Neural cell (in vitro differentiated cells): ENCODE results near the gene PRCC. TPM values are rescaled to one million over a fixed set of nuclear protein-coding genes. Genes with fewer than 3 reads are reported as not detected.

Source experiments
- H2AFZ ChIP-seq: fragments of 200-600, 300-800 bp; sonication (generic), shearing (Covaris generic); 2 replicates; pipeline ENCODE4 v1.6.0; 2014; ENCODE audit warnings: low read depth, mild to moderate bottlenecking, antibody characterized with exemption, low read length, moderate library complexity
- H3F3A ChIP-seq: fragments of 200-600 bp; shearing (Covaris generic); 2 replicates; pipeline ENCODE4 v1.6.1; 2016; ENCODE audit warnings: mild to moderate bottlenecking, moderate library complexity, mixed read lengths, antibody characterized with exemption, low read length; ENCODE audit not compliant: insufficient read depth, poor library complexity, severe bottlenecking
- H3K27ac ChIP-seq: fragments of 200-600, 300-800 bp; sonication (generic), shearing (Covaris generic); 2 replicates; pipeline ENCODE4 v1.5.1; 2014; ENCODE audit warnings: mild to moderate bottlenecking, low read length, moderate library complexity
- H3K27me3 ChIP-seq: fragments of 300-800, 200-600 bp; sonication (generic), shearing (Covaris generic); 2 replicates; pipeline ENCODE4 v1.6.0; 2014; ENCODE audit warnings: mild to moderate bottlenecking, low read depth, low read length, moderate library complexity; ENCODE audit not compliant: insufficient read depth
- H3K36me3 ChIP-seq: fragments of 300-800, 200-600 bp; sonication (generic), shearing (Covaris generic); 2 replicates; pipeline ENCODE4 v1.5.1; 2014; ENCODE audit warnings: mild to moderate bottlenecking, antibody characterized with exemption, low read length, moderate library complexity; ENCODE audit not compliant: insufficient read depth
- H3K4me2 ChIP-seq: fragments of 300-800, 200-600 bp; sonication (generic), shearing (Covaris generic); 2 replicates; pipeline ENCODE4 v1.6.0; 2014; ENCODE audit warnings: mild to moderate bottlenecking, low read length
- H3K4me3 ChIP-seq: fragments of 300-800, 200-600 bp; sonication (generic), shearing (Covaris generic); 2 replicates; pipeline ENCODE4 v1.5.1; 2014; ENCODE audit warnings: mild to moderate bottlenecking, low read length, moderate library complexity
- H3K79me2 ChIP-seq: fragments of 200-600 bp; shearing (Covaris generic); replicated peaks from 2 replicates; pipeline ENCODE4 v1.6.0; 2014; ENCODE audit warnings: mild to moderate bottlenecking, low read length, moderate library complexity; ENCODE audit not compliant: insufficient read depth
- H3K9ac ChIP-seq: fragments of 300-800, 200-600 bp; sonication (generic), shearing (Covaris generic); 2 replicates; pipeline ENCODE4 v1.6.1; 2016; ENCODE audit warnings: mild to moderate bottlenecking, low read length, mixed read lengths
- H3K9me2 ChIP-seq: fragments of 200-600 bp; shearing (Covaris generic); 2 replicates; pipeline ENCODE4 v1.6.1; 2016; ENCODE audit warnings: mild to moderate bottlenecking, low read length, mixed read lengths; ENCODE audit not compliant: insufficient read depth
- H3K9me3 ChIP-seq: fragments of 200-600, 300-800 bp; sonication (generic), shearing (Covaris generic); 2 replicates; pipeline ENCODE4 v1.6.1; 2016; ENCODE audit warnings: mild to moderate bottlenecking, mixed run types, low read length, moderate library complexity, mixed read lengths
- H4K20me1 ChIP-seq: fragments of 200-600 bp; shearing (Covaris generic); 2 replicates; pipeline ENCODE4 v1.6.1; 2016; ENCODE audit warnings: mild to moderate bottlenecking, mixed run types; ENCODE audit not compliant: insufficient read depth
- CTCF ChIP-seq: fragments of 450-650 bp; IDR thresholded peaks from 2 replicates; pipeline ENCODE4 v1.5.1; 2014; ENCODE audit warnings: antibody characterized with exemption, mild to moderate bottlenecking, moderate library complexity; ENCODE audit not compliant: poor library complexity, severe bottlenecking
- EP300 ChIP-seq: fragments of 450-650 bp; conservative IDR thresholded peaks from 2 replicates; pipeline ENCODE4 v1.6.1; 2014; ENCODE audit warnings: antibody characterized with exemption, mild to moderate bottlenecking, moderate library complexity; ENCODE audit not compliant: poor library complexity, severe bottlenecking
- EZH2 ChIP-seq: fragments of 200-600, 300-800 bp; shearing (Covaris generic), sonication (generic); IDR thresholded peaks from 2 replicates; pipeline ENCODE4 v1.6.1; 2014; ENCODE audit warnings: antibody characterized with exemption, low read length, borderline replicate concordance, mild to moderate bottlenecking; ENCODE audit not compliant: insufficient read depth, poor library complexity, severe bottlenecking
- MXI1 ChIP-seq: fragments of 450-650 bp; conservative IDR thresholded peaks from 2 replicates; pipeline ENCODE4 v1.6.1; 2014; ENCODE audit warnings: antibody characterized with exemption, mild to moderate bottlenecking; ENCODE audit not compliant: poor library complexity, severe bottlenecking
- POLR2AphosphoS5 ChIP-seq: IDR thresholded peaks from 2 replicates; pipeline ENCODE4 v1.6.1; 2012
- RAD21 ChIP-seq: fragments of 450-650 bp; conservative IDR thresholded peaks from 2 replicates; pipeline ENCODE4 v1.6.1; 2014; ENCODE audit warnings: antibody characterized with exemption, mild to moderate bottlenecking, moderate library complexity
- SMC3 ChIP-seq: fragments of 450-650 bp; conservative IDR thresholded peaks from 2 replicates; pipeline ENCODE4 v1.6.1; 2014; ENCODE audit warnings: antibody characterized with exemption, mild to moderate bottlenecking, moderate library complexity; ENCODE audit not compliant: poor library complexity
- TAF1 ChIP-seq: IDR thresholded peaks from 2 replicates; pipeline ENCODE4 v1.6.1; 2012; ENCODE audit warnings: low read depth
- polyA plus RNA-seq: library from polyadenylated mRNA; depleted of rRNA; stranded (reverse); fragments of >200 nt; gene quantifications from 2 replicates; pipeline ENCODE4 v1.2.3, GENCODE V29; 2014
- TF ChIP-seq, protein P1 (sequence below): IDR thresholded peaks from 2 replicates; pipeline ENCODE4 v1.6.1; 2012; ENCODE audit warnings: borderline replicate concordance

The PRCC gene
- polyA plus RNA-seq, 1 donor from 2014 or later, result 17.5 TPM

DNA sequence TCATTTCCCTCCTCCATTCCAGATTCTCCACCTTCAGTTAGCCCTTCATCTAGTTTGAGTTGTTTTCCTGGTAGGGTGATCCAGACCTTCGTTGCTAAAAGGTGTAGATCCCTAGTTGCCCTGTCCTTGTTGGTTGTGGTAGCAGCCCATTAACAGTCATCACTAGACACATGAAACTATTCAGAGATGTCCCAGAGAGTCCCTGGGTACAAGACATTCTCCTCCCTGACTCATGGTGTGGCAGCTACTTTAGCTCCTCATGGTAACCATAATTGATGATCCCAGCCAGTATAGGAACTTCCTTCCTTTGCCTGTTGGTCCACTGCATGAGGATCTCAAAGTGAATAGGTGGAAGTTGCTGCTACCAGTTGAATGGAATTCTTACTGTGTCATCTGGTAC is 55.3 kb downstream of the PRCC start:
- H3K9me2 ChIP-seq, result no peaks in the 10 kb centered on the region
- no peak overlapping the region for H3K4me3 ChIP-seq
- H3K9me3 ChIP-seq, result no peaks in the 10 kb centered on the region
- H3F3A ChIP-seq, result no peaks in the 10 kb centered on the region
- H3K27ac ChIP-seq, result no peak overlapping the region
- no peak overlapping the region for H2AFZ ChIP-seq
- H3K27me3 ChIP-seq, result peaks cover 2% of the 10 kb centered on the region
- TF ChIP-seq, protein P1, sequence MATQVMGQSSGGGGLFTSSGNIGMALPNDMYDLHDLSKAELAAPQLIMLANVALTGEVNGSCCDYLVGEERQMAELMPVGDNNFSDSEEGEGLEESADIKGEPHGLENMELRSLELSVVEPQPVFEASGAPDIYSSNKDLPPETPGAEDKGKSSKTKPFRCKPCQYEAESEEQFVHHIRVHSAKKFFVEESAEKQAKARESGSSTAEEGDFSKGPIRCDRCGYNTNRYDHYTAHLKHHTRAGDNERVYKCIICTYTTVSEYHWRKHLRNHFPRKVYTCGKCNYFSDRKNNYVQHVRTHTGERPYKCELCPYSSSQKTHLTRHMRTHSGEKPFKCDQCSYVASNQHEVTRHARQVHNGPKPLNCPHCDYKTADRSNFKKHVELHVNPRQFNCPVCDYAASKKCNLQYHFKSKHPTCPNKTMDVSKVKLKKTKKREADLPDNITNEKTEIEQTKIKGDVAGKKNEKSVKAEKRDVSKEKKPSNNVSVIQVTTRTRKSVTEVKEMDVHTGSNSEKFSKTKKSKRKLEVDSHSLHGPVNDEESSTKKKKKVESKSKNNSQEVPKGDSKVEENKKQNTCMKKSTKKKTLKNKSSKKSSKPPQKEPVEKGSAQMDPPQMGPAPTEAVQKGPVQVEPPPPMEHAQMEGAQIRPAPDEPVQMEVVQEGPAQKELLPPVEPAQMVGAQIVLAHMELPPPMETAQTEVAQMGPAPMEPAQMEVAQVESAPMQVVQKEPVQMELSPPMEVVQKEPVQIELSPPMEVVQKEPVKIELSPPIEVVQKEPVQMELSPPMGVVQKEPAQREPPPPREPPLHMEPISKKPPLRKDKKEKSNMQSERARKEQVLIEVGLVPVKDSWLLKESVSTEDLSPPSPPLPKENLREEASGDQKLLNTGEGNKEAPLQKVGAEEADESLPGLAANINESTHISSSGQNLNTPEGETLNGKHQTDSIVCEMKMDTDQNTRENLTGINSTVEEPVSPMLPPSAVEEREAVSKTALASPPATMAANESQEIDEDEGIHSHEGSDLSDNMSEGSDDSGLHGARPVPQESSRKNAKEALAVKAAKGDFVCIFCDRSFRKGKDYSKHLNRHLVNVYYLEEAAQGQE, result no peak
- TF ChIP-seq TAF1 (no peak), SMC3 (no peak), EP300 (no peak), CTCF (no peak), EZH2 (no peak), RAD21 (no peak), MXI1 (no peak), POLR2AphosphoS5 (no peak)
- H3K4me2 ChIP-seq, result no peak overlapping the region
- no peaks in the 10 kb centered on the region for H3K36me3 ChIP-seq
- H3K79me2 ChIP-seq, result no peaks in the 10 kb centered on the region
- no peaks in the 10 kb centered on the region for H4K20me1 ChIP-seq
- H3K9ac ChIP-seq, result no peak overlapping the region

GRCh38 chr1:156823210-156823790 is 56.0 kb downstream of the PRCC start:
- Histone ChIP-seq H3K9me3 (no peaks in the 10 kb centered on the region), H3K4me3 (no peak overlapping the region), H3K27me3 (peaks cover 2% of the 10 kb centered on the region), H3K79me2 (no peaks in the 10 kb centered on the region), H3K9ac (no peak overlapping the region), H3K9me2 (no peaks in the 10 kb centered on the region), H3K27ac (no peak overlapping the region), H3F3A (no peaks in the 10 kb centered on the region), H3K4me2 (no peak overlapping the region), H3K36me3 (no peaks in the 10 kb centered on the region), H2AFZ (no peak overlapping the region), H4K20me1 (no peaks in the 10 kb centered on the region)
- TF ChIP-seq EZH2, result no peak
- TF ChIP-seq POLR2AphosphoS5, result no peak
- TF ChIP-seq CTCF, result no peak
- TF ChIP-seq EP300, result no peak
- TF ChIP-seq RAD21, result no peak
- no peak for TF ChIP-seq SMC3
- no peak for TF ChIP-seq MXI1
- TF ChIP-seq TAF1, result no peak
- TF ChIP-seq, protein P1, result no peak
